Upper lobe of left lung (tissue), 6 donors: Measurements from ENCODE around the gene C1orf159. TPM values are rescaled to one million over a fixed set of nuclear protein-coding genes. Genes with fewer than 3 reads are reported as not detected.

Experiments
- ATAC-seq, 2 donors: fragments of 200-7000 bp; cut with Tn5 transposase; one replicate each; pipeline ENCODE4 v1.9.1; 2022; ENCODE audit warnings: mild to moderate bottlenecking in 2 of 2, moderate library complexity in 2 of 2; ENCODE audit not compliant: low FRiP score in 2 of 2
- DNase-seq, 2 donors: peaks; one replicate each; pipeline ENCODE4 v3.0.0-alpha.2; 2019 to 2020
- H3K27ac ChIP-seq, 4 donors: fragments of 200-600 bp; sonication (generic); one replicate each; pipeline ENCODE4 v1.5.1; 2016 to 2019
- H3K27me3 ChIP-seq, 4 donors: fragments of 200-600 bp; sonication (generic); one replicate each; pipeline ENCODE4 v1.5.1; 2017 to 2019
- H3K36me3 ChIP-seq, 4 donors: fragments of 200-600 bp; sonication (generic); one replicate each; pipeline ENCODE4 v1.5.1; 2016 to 2019
- H3K4me1 ChIP-seq, 4 donors: fragments of 200-600 bp; sonication (generic); one replicate each; pipeline ENCODE4 v1.5.1; 2018 to 2019
- H3K4me3 ChIP-seq, 4 donors: fragments of 200-600 bp; sonication (generic); one replicate each; pipeline ENCODE4 v1.5.1; 2017 to 2019; ENCODE audit warnings: mild to moderate bottlenecking in 2 of 4, moderate library complexity in 1 of 4
- H3K9me3 ChIP-seq, 4 donors: fragments of 200-600 bp; sonication (generic); one replicate each; pipeline ENCODE4 v1.5.1; 2018 to 2019
- CTCF ChIP-seq, 6 experiments: fragments of 450-650 bp in 4 of 6; fragments of 200-600 bp in 2 of 6; sonication (generic) in 2 of 6; IDR thresholded peaks; one replicate each; pipeline ENCODE4 v1.5.1; 2016 to 2019; ENCODE audit warnings: antibody characterized with exemption in 6 of 6
- EP300 ChIP-seq, 4 donors: sonication (generic); formaldehyde crosslinking; IDR thresholded peaks; one replicate each; pipeline ENCODE4 v1.5.1; 2017; ENCODE audit warnings: antibody characterized with exemption in 4 of 4, control low read depth in 2 of 4
- POLR2A ChIP-seq, 4 donors: fragments of 450-650 bp; IDR thresholded peaks; one replicate each; pipeline ENCODE4 v1.5.1; 2016 to 2017; ENCODE audit warnings: antibody characterized with exemption in 4 of 4, mild to moderate bottlenecking in 2 of 4
- POLR2AphosphoS5 ChIP-seq, 2 donors: sonication (generic); formaldehyde crosslinking; IDR thresholded peaks; one replicate each; pipeline ENCODE4 v1.5.1; 2017; ENCODE audit warnings: antibody characterized with exemption in 2 of 2
- WGBS, 2 donors: methylation state at CpG; one replicate each; pipeline ENCODE4 v1.1.5; 2017 to 2018; 5-methylcytosine and 5-hydroxymethylcytosine counted together
- total RNA-seq, 6 donors: library from RNA; depleted of rRNA in 4 of 6; stranded (reverse); fragments of >200 nt in 4 of 6; gene quantifications; one replicate each; pipeline versions ENCODE4 v1.1.0 to v1.2.1, GENCODE V29; 2016 to 2021
- donor health status: DM: no; HTN: no; CAD: no; lungs with moderate emphysema.
- donor health status: DM: no; HTN: yes; CAD: no; lungs with severe emphysema.

The C1orf159 gene
- total RNA-seq, result 10 to 100 TPM in 5 of 6 donors, 1 to 10 TPM in 1; 5.7 to 34.6 (median 15.2) TPM

GRCh38 chr1:1115786-1116700, at the start of gene C1orf159:
TSS of gene C1orf159 (minus strand) at chr1:1116089. CDS start at chr1:1091543, 24,546 bp downstream.
- ATAC-seq, result peak; percentile 98 to 99
- Histone ChIP-seq H3K4me3 (peak within 1 kb of the TSS; percentile 67 to 99 (median 97)), H3K4me1 (peaks cover 6 to 21% (median 14%) of the 10 kb centered on the region in 4 donors), H3K27me3 (no peaks in the 10 kb centered on the region), H3K36me3 (no peaks in the 10 kb centered on the region), H3K9me3 (no peaks in the 10 kb centered on the region), H3K27ac (peak within 1 kb of the TSS; percentile 68 to 89 (median 82))
- WGBS, 2 donors, result 0 to 1% methylated on average over 21 to 65 of the region's 128 CpGs
- DNase-seq, result peak; percentile 99 to 100
- peak in 1 of 4 donors; percentile 31 for TF ChIP-seq POLR2A (IDR thresholded peaks at IDR 0.05)
- TF ChIP-seq POLR2AphosphoS5 (IDR thresholded peaks at IDR 0.05), result peak; percentile 23 to 59
- no peak for TF ChIP-seq EP300 (IDR thresholded peaks at IDR 0.05)
- TF ChIP-seq CTCF (IDR thresholded peaks at IDR 0.05), result peak in 4 of 6 experiments; percentile 9 to 26 (median 20)

- whole genome bisulfite sequencing, 2 donors, result 77 to 90% methylated on average over 6 to 12 of the region's 12 CpGs
- peak overlapping the region in 1 of 4 donors; percentile 42 for H3K27ac ChIP-seq
- no peak for TF ChIP-seq EP300 (IDR thresholded peaks at IDR 0.05)
- no peak for TF ChIP-seq POLR2A (IDR thresholded peaks at IDR 0.05)
- TF ChIP-seq CTCF (IDR thresholded peaks at IDR 0.05), result no peak
- no peak for TF ChIP-seq POLR2AphosphoS5 (IDR thresholded peaks at IDR 0.05)
- ATAC-seq (no peak), DNase-seq (peak in 1 of 2 donors; percentile 62)
- peaks cover 0 to 8% (median 0%) of the 10 kb centered on the region in 4 donors for H3K27me3 ChIP-seq
- H3K4me3 ChIP-seq, result peak overlapping the region in 2 of 4 donors; percentile 57 to 58
- H3K9me3 ChIP-seq, result no peaks in the 10 kb centered on the region
- peaks cover 0 to 3% (median 0%) of the 10 kb centered on the region in 4 donors for H3K36me3 ChIP-seq
- H3K4me1 ChIP-seq, result peaks cover 2 to 18% (median 14%) of the 10 kb centered on the region in 4 donors
These were observed 49.6 kb upstream of the C1orf159 start for GRCh38 chr1:1165485-1165884.

DNA sequence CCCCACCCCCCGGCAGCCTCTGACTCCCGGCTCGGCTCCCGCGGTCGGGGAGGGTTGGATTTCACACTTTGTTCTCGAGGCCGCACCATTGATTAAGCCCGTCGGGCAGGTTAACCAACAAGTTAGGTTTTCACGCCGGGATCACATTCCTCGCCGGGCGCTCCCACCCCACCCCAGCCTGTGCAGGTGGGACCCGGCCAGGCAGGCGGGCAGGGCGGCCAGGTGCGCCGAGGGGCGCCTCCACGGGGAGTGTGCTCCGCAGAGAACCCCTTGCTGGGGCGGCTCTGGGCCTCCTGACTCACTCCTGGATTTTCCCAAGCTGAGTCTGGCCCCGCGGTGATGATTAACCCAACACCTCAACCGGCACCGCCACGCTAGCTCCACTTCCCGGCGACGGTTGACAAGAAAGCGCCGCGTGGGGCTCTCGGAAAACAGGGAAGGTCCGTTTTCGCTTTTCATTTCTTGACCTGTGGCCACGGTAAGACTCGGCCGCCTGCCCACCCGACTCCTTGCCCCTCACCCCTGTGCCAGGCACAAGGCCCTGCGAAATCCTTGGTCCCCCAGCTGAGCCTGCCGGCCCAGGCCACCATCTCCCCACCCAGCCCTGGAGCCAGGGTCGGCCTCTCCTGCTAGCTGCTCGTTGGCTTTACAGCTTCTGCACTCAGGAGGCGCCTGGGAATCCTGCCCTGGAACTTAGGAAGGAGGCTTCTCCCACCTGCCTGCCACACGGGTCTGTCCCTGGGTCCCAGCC, 49.0 kb upstream of the C1orf159 start:
- TF ChIP-seq POLR2A (IDR thresholded peaks at IDR 0.05) (no peak), EP300 (IDR thresholded peaks at IDR 0.05) (no peak), CTCF (IDR thresholded peaks at IDR 0.05) (no peak), POLR2AphosphoS5 (IDR thresholded peaks at IDR 0.05) (no peak)
- peak overlapping the region in 2 of 4 donors; percentile 42 to 83 for H3K27ac ChIP-seq
- peaks cover 0 to 6% (median 0%) of the 10 kb centered on the region in 4 donors for H3K27me3 ChIP-seq
- H3K4me3 ChIP-seq, result peak overlapping the region in 3 of 4 donors; percentile 45 to 58 (median 57)
- peak; percentile 57 to 85 for DNase-seq
- no peak for ATAC-seq
- WGBS, 2 donors, result 72 to 81% methylated on average over 10 to 36 of the region's 48 CpGs
- H3K4me1 ChIP-seq, result peaks cover 2 to 18% (median 14%) of the 10 kb centered on the region in 4 donors
- H3K9me3 ChIP-seq, result no peaks in the 10 kb centered on the region
- H3K36me3 ChIP-seq, result peaks cover 0 to 3% (median 0%) of the 10 kb centered on the region in 4 donors

- Histone ChIP-seq H3K4me3 (peak overlapping the region in 3 of 4 donors; percentile 45 to 58 (median 57)), H3K36me3 (peaks cover 0 to 3% (median 0%) of the 10 kb centered on the region in 4 donors), H3K27me3 (peaks cover 0 to under 1% (median 0%) of the 10 kb centered on the region in 4 donors), H3K27ac (peak overlapping the region in 3 of 4 donors; percentile 42 to 83 (median 69)), H3K4me1 (peaks cover 2 to 18% (median 14%) of the 10 kb centered on the region in 4 donors), H3K9me3 (no peaks in the 10 kb centered on the region)
- peak in 1 of 4 donors; percentile 39 for TF ChIP-seq POLR2A (IDR thresholded peaks at IDR 0.05)
- no peak for TF ChIP-seq POLR2AphosphoS5 (IDR thresholded peaks at IDR 0.05)
- ATAC-seq (no peak), DNase-seq (no peak)
- WGBS, 2 donors, result 64 to 84% methylated on average over 18 to 26 of the region's 26 CpGs
These were observed 48.4 kb upstream of the C1orf159 start for GRCh38 chr1:1164361-1164700.
